Sigmoid colon (tissue), 7 donors: ENCODE measurements around the gene MAP1LC3A. TPM values are rescaled to one million over a fixed set of nuclear protein-coding genes. Genes with fewer than 3 reads are reported as not detected.

ENCODE experiments used
- DNase-seq: peaks from one replicate; pipeline ENCODE4 v3.0.0-alpha.2; 2019
- H3K27ac ChIP-seq, 4 donors: fragments of 200-600 bp; sonication (generic); one replicate each; pipeline ENCODE4 v1.5.1; 2016 to 2019; ENCODE audit warnings: mild to moderate bottlenecking in 1 of 4
- H3K27me3 ChIP-seq, 3 donors: fragments of 200-600 bp; sonication (generic); one replicate each; pipeline ENCODE4 v1.5.1; 2019; ENCODE audit warnings: mild to moderate bottlenecking in 1 of 3
- H3K36me3 ChIP-seq, 4 donors: fragments of 200-600 bp; sonication (generic); one replicate each; pipeline ENCODE4 v1.5.1; 2016 to 2019
- H3K4me1 ChIP-seq, 4 donors: fragments of 200-600 bp; sonication (generic); one replicate each; pipeline ENCODE4 v1.5.1; 2017 to 2019
- H3K4me3 ChIP-seq, 4 donors: fragments of 200-600 bp; sonication (generic); one replicate each; pipeline ENCODE4 v1.5.1; 2017 to 2019; ENCODE audit warnings: mild to moderate bottlenecking in 2 of 4, moderate library complexity in 1 of 4
- H3K9me3 ChIP-seq, 4 donors: fragments of 200-600 bp in 3 of 4; sonication (generic) in 3 of 4; one replicate each; pipeline versions ENCODE4 v1.5.1 to v1.6.1; 2013 to 2019
- EP300 ChIP-seq, 4 donors: sonication (generic); formaldehyde crosslinking; IDR thresholded peaks; one replicate each; pipeline ENCODE4 v1.6.1; 2017; ENCODE audit warnings: antibody characterized with exemption in 4 of 4
- POLR2A ChIP-seq, 2 donors: fragments of 450-650 bp; IDR thresholded peaks; one replicate each; pipeline ENCODE4 v1.6.1; 2016; ENCODE audit warnings: antibody characterized with exemption in 2 of 2, mild to moderate bottlenecking in 2 of 2, moderate library complexity in 2 of 2
- POLR2AphosphoS5 ChIP-seq, 4 donors: sonication (generic); formaldehyde crosslinking; IDR thresholded peaks; one replicate each; pipeline ENCODE4 v1.6.1; 2017; ENCODE audit warnings: antibody characterized with exemption in 4 of 4
- WGBS, 2 donors: extraction: QIAGEN DNeasy Blood & Tissue Kit; methylation state at CpG; one replicate each; pipeline ENCODE4 v1.1.7; 2013; 5-methylcytosine and 5-hydroxymethylcytosine counted together
- intact Hi-C: fragments of 100-400 bp; cut with DNase I; formaldehyde crosslinking; loops from one replicate; pipeline ENCODE4 v1.15.1; 2023
- polyA plus RNA-seq, 3 donors: library from polyadenylated mRNA; stranded (reverse); fragments of 200-250 nt; gene quantifications; one replicate each; pipeline ENCODE4 v1.2.3, GENCODE V29; 2013
- total RNA-seq, 4 donors: library from RNA; depleted of rRNA; stranded (reverse); fragments of >200 nt; gene quantifications; one replicate each; pipeline ENCODE4 v1.1.0, GENCODE V29; 2016
- TF ChIP-seq, protein P1 (sequence below), 4 experiments: fragments of 450-650 bp in 3 of 4; fragments of 200-600 bp in 1 of 4; IDR thresholded peaks; one replicate each; pipeline ENCODE4 v1.5.1; 2016 to 2019; ENCODE audit warnings: antibody characterized with exemption in 4 of 4, mild to moderate bottlenecking in 3 of 4, moderate library complexity in 2 of 4
- donor health status: healthy with polysubstance abuse.
- donor health status: Bipolar disorder and iron deficiency.
- donor health status: healthy.

The MAP1LC3A gene
- total and polyA plus RNA-seq, 7 donors = 45.5 to 88.1 (median 51.0) TPM

GRCh38 chr20:34579979-34580940 lies 21.7 kb downstream of the MAP1LC3A start:
- Histone ChIP-seq H3K36me3 (peaks cover 0 to 10% (median 7%) of the 10 kb centered on the region in 4 donors), H3K27ac (no peak overlapping the region), H3K27me3 (no peaks in the 10 kb centered on the region), H3K4me3 (no peak overlapping the region), H3K9me3 (no peaks in the 10 kb centered on the region), H3K4me1 (peaks cover 0 to 10% (median 5%) of the 10 kb centered on the region in 4 donors)
- TF ChIP-seq, protein P1, sequence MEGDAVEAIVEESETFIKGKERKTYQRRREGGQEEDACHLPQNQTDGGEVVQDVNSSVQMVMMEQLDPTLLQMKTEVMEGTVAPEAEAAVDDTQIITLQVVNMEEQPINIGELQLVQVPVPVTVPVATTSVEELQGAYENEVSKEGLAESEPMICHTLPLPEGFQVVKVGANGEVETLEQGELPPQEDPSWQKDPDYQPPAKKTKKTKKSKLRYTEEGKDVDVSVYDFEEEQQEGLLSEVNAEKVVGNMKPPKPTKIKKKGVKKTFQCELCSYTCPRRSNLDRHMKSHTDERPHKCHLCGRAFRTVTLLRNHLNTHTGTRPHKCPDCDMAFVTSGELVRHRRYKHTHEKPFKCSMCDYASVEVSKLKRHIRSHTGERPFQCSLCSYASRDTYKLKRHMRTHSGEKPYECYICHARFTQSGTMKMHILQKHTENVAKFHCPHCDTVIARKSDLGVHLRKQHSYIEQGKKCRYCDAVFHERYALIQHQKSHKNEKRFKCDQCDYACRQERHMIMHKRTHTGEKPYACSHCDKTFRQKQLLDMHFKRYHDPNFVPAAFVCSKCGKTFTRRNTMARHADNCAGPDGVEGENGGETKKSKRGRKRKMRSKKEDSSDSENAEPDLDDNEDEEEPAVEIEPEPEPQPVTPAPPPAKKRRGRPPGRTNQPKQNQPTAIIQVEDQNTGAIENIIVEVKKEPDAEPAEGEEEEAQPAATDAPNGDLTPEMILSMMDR (IDR thresholded peaks at IDR 0.05) = no peak
- TF ChIP-seq EP300 (IDR thresholded peaks at IDR 0.05) (no peak), POLR2AphosphoS5 (IDR thresholded peaks at IDR 0.05) (no peak), POLR2A (IDR thresholded peaks at IDR 0.05) (no peak)
- intact Hi-C loops = loop anchor here (5.0 kb wide), 1 partner anchor 187 kb away; no protein-coding TSS in a partner anchor
- no peak for DNase-seq
- WGBS, 2 donors = 65 to 81% methylated on average over 7 of the region's 7 CpGs

DNA sequence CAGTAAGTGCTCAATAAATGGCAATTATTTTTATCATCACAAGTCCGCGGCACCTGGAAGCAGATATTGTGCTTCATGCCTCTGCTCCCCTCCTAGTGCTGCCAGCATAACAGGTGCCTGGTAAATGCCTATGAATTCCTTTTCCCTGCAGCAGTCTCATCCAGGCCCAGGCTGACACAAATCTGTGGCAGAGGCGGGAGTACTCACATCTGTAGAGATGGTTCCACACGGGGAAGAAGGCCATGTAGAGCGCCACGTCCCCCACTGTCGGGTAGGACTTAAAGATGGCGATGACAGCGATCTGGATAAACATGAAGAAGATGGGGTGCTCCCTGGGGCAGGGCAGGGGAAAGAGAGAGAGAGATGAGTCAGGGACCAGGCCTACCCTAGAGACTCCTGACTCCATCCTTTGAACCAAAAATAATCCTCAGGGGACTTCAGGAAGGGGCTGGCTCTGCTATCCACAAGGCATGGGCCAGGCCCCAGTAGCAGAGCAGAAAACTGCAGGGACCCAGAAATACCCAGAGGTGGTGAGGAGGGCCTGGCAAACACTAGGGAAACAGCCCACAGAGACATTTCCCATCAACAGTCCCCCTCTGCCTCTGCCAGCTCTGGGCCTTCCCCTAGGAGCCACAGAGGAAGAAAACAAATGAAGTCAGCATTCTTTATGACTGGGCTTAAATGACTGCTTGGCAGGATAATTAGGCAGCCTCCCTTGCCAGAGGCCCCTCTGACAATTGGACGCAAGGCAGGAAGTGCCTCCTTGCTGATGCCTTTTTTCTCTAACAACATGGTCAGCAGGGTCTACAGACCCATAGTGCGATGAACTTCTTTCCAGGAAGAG lies 23.0 kb downstream of the MAP1LC3A start:
- H3K4me3 ChIP-seq = no peak overlapping the region
- H3K27me3 ChIP-seq = no peaks in the 10 kb centered on the region
- H3K9me3 ChIP-seq = no peaks in the 10 kb centered on the region
- TF ChIP-seq, protein P1 (IDR thresholded peaks at IDR 0.05) = no peak
- TF ChIP-seq POLR2A (IDR thresholded peaks at IDR 0.05) = no peak
- H3K4me1 ChIP-seq = peaks cover 0 to 10% (median 5%) of the 10 kb centered on the region in 4 donors
- intact Hi-C loops = loop anchor here (5.0 kb wide), 1 partner anchor 186 kb away; no protein-coding TSS in a partner anchor
- no peak for DNase-seq
- peak overlapping the region; percentile 53 to 59 (median 56) for H3K27ac ChIP-seq
- WGBS, 2 donors = 83 to 86% methylated on average over 11 of the region's 11 CpGs
- peaks cover 0 to 13% (median 9%) of the 10 kb centered on the region in 4 donors for H3K36me3 ChIP-seq

GRCh38 chr20:34582221-34582620 lies 23.7 kb downstream of the MAP1LC3A start:
- WGBS, 2 donors = 75 to 78% methylated on average over 4 of the region's 4 CpGs
- H3K4me3 ChIP-seq = no peak overlapping the region
- H3K9me3 ChIP-seq = no peaks in the 10 kb centered on the region
- intact Hi-C loops = loop anchor here (5.0 kb wide), 1 partner anchor 185 kb away; no protein-coding TSS in a partner anchor
- peaks cover 0 to 13% (median 9%) of the 10 kb centered on the region in 4 donors for H3K36me3 ChIP-seq
- peak overlapping the region in 3 of 4 donors; percentile 55 to 59 (median 58) for H3K27ac ChIP-seq
- no peak for TF ChIP-seq POLR2AphosphoS5 (IDR thresholded peaks at IDR 0.05)
- TF ChIP-seq, protein P1 (IDR thresholded peaks at IDR 0.05) = no peak
- no peak for TF ChIP-seq EP300 (IDR thresholded peaks at IDR 0.05)
- no peak for TF ChIP-seq POLR2A (IDR thresholded peaks at IDR 0.05)
- no peaks in the 10 kb centered on the region for H3K27me3 ChIP-seq
- H3K4me1 ChIP-seq = peaks cover 0 to 10% (median 5%) of the 10 kb centered on the region in 4 donors
- DNase-seq = no peak

DNA sequence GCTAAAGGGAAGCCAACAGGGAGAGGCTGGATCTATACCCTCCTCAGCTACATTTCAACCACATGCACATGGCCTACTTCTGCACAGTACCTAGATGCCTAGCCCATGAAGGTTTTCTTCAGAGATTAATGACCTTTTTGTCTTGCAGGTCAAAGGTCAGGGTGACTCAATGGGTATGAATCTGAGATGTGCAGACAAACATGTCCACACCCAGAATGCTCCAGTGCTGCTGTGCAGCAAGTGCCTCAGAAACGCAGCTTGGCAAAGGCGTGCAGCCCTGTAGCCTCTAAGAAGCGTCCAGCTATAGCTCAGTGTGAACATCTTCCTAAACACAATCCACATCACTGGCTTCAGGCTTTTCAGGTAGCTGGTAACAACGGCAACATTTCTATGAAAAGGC lies 24.4 kb downstream of the MAP1LC3A start:
- Histone ChIP-seq H3K36me3 (peaks cover 0 to 13% (median 11%) of the 10 kb centered on the region in 4 donors), H3K4me3 (no peak overlapping the region), H3K4me1 (peaks cover 0 to 10% (median 5%) of the 10 kb centered on the region in 4 donors), H3K27ac (peak overlapping the region in 1 of 4 donors; percentile 20), H3K9me3 (no peaks in the 10 kb centered on the region), H3K27me3 (no peaks in the 10 kb centered on the region)
- intact Hi-C loops = loop anchor here (5.0 kb wide), 1 partner anchor 184 kb away; no protein-coding TSS in a partner anchor
- WGBS, 2 donors = 74 to 90% methylated on average over 4 of the region's 4 CpGs
- no peak for DNase-seq
- TF ChIP-seq POLR2AphosphoS5 (IDR thresholded peaks at IDR 0.05) (no peak), EP300 (IDR thresholded peaks at IDR 0.05) (no peak), POLR2A (IDR thresholded peaks at IDR 0.05) (no peak)
- TF ChIP-seq, protein P1 (IDR thresholded peaks at IDR 0.05) = no peak
